Measurements from ENCODE around the gene MRPS27.

MRPS27 gene

DNA sequence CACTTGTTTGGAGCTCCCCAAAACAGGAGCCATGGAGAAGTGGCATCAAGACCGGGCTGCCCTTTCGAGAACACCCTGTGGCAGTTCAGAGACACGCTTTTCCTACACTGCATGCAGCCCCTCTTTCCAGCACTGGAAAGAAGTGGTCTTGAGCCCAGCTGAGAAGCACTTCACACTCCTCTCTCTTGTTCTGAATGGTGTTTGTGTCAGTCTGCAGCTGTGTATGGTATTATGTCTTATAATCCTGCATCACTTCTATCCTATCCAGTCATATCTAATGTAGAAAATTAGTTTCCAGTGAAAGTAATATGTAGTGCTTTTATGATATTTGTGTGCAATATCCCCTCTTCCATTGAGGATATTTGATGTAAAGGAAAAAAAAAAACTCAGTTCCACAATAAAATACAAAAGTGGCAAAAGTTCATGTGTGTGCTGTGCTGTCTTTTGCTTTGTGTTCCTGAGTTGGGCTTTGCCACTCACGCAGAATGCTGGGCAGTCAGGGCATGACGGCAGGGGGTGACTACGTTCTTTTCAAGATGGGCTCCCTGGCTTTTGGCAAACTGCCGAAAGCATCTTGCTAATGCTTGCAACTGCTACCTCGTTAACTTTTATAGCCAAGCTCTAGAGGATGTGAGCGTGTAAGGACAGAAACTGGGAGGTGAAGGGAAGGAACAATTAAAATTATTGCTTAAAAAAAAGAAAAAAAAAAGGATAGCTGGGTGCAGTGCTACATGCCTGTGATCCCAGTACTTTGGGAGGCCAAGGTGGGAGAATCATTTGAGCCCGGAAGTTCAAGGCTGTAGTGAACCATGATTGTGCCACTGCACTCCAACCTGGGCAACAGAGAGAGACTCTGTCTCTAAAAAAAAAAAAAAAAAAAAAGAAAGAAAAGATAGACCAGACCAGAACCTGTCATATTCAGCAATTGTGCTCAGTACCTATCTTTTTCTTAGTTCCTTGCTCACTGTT is 110.6 kb downstream of the MRPS27 start:
- in situ Hi-C loops (cut with HindIII; ENCODE audit: low sequenced_read_pairs): no loop called here

DNA sequence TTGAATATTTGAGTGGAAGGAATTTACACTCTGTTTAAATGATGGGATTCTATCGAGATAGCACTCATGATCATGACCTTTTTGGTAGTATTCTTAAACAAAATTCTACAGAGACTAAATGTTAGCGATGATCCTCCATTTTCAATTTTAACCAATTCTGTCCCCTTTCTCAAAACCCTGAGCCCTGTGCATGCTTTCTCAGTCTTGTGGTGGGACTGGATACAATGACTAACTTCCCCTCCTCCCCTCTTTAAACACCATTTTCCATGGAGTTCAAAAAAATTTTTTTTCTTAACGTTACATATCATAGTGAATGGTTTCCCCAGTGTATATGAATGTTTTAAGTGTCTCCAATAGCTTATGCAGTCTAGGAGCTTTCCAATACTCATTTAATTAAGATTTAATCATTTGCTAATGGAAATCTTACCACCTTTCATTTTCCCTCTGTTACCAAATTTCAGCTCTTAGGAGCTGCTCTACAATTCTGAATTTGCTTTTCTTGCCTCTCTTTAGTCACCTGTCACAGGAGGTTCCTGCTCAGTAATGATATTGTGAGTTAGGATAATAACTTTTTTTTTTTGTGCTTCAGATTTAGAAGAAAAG is 111.6 kb downstream of the MRPS27 start:
- in situ Hi-C loops (cut with HindIII; ENCODE audit: low sequenced_read_pairs): no loop called here

GRCh38 chr5:72206994-72207393 is 113.0 kb downstream of the MRPS27 start:
- in situ Hi-C loops (cut with HindIII; ENCODE audit: low sequenced_read_pairs): no loop called here

DNA sequence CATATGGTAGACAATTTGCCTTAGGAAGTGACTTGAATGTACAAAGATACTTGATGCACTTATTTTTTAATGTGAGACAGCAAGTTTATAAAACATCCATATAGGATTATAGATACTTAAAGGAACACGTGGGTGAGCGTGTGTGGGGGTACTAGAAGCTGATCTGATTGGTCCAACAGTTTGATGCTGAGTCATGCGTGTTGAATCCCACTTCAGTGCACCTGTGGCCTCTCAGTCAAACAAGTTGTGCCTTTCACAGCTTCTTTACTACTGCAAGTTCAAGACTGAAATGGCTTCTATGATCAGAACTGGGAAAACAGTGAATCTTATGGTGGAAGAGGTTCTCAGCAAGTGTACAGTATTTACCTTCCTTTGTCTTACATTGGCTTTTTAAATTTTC is 113.9 kb downstream of the MRPS27 start:
- in situ Hi-C loops (cut with HindIII; ENCODE audit: low sequenced_read_pairs): no loop called here

DNA sequence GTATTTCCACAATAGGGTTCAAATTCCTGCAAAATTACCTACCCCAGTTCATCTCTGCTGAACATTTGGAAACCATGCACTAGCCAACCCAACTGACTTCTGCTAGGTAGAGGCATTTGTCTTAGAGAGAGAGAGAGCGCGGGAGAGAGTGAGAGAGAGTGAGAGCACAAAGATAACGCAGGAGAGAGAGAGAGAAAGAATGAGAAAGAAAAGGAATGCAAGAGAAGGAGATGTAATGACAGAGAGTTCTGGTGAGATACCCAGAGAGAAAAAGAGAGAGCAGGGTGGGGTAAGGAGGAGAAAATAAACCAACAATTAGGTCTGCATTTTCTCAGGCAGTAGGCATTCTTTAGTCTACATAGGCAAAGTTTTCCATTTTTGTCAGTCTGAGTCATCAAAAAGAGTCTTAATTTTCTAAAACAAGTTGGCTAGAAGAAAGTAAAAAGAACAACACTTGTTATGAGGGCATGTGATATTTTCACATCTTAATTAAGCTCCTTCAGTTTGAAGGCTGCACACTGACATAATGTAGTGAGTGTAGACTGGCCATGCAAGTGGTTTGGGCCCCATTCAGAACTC is 114.5 kb downstream of the MRPS27 start:
- in situ Hi-C loops (cut with HindIII; ENCODE audit: low sequenced_read_pairs): no loop called here

GRCh38 chr5:72204946-72205345 is 115.1 kb downstream of the MRPS27 start:
- in situ Hi-C loops (cut with HindIII; ENCODE audit: low sequenced_read_pairs): no loop called here

- in situ Hi-C loops (cut with HindIII; ENCODE audit: low sequenced_read_pairs): no loop called here
Measured at GRCh38 chr5:72203251-72203845, 116.7 kb downstream of the MRPS27 start.

GRCh38 chr5:72202331-72202825 is 117.7 kb downstream of the MRPS27 start:
- in situ Hi-C loops (cut with HindIII; ENCODE audit: low sequenced_read_pairs): no loop called here

- in situ Hi-C loops (cut with HindIII; ENCODE audit: low sequenced_read_pairs): no loop called here
Measured at GRCh38 chr5:72199681-72200080, 120.4 kb downstream of the MRPS27 start.

- in situ Hi-C loops (cut with HindIII; ENCODE audit: low sequenced_read_pairs): no loop called here
Measured at GRCh38 chr5:72197393-72197792, 122.6 kb downstream of the MRPS27 start.

- in situ Hi-C loops (cut with HindIII; ENCODE audit: low sequenced_read_pairs): no loop called here
Measured at GRCh38 chr5:72195581-72195980, 124.5 kb downstream of the MRPS27 start.

- in situ Hi-C loops (cut with HindIII; ENCODE audit: low sequenced_read_pairs): no loop called here
Measured at GRCh38 chr5:72194846-72195245, 125.2 kb downstream of the MRPS27 start.

DNA sequence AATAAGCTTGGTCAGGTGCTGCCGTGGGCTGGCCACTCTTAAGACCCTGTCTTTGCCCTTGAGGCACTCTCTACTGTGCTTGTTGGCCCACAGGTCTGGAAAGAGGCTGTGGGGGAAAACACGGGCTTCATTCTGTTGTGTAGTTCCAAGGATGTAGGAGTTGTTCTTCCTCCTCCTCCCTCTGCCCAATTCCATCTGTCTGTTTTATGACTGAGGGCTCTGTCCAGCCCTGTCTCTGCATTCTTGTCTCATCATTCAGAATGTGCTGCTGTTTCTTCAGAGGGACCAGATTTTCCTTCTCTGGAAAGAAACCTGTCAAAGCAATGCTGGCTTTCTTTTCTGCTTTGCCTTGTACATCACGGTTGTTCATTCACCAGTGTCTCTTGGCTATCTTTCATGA is 128.6 kb downstream of the MRPS27 start:
- in situ Hi-C loops (cut with HindIII; ENCODE audit: low sequenced_read_pairs): no loop called here

GRCh38 chr5:72189146-72189545 is 130.9 kb downstream of the MRPS27 start:
- in situ Hi-C loops (cut with HindIII; ENCODE audit: low sequenced_read_pairs): no loop called here

GRCh38 chr5:72188166-72188565 is 131.9 kb downstream of the MRPS27 start:
- in situ Hi-C loops (cut with HindIII; ENCODE audit: low sequenced_read_pairs): no loop called here

GRCh38 chr5:72187388-72188075 is 132.5 kb downstream of the MRPS27 start:
- in situ Hi-C loops (cut with HindIII; ENCODE audit: low sequenced_read_pairs): no loop called here

GRCh38 chr5:72185496-72186329 is 134.3 kb downstream of the MRPS27 start:
- in situ Hi-C loops (cut with HindIII; ENCODE audit: low sequenced_read_pairs): no loop called here

GRCh38 chr5:72184408-72184807 is 135.6 kb downstream of the MRPS27 start:
- in situ Hi-C loops (cut with HindIII; ENCODE audit: low sequenced_read_pairs): no loop called here

DNA sequence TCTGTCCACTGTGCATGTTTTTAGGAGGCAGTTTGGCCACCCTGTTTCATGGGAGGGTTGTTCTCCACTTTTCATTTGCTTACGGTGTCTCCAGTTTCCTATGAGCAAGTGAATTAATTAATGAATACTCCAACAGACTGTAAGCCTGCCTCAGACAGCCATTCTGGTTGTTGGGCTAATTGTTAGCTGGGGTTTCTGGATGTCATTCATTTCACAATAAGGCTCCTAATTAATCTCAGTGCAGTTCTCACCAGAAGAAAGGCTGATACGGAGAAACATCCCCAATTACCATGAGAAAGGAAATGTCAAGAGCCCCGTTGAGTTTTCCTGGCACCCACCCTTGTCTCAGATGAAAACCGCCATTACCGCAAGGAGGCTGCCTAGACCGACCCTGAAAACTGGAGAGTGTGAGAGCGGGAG is 136.9 kb downstream of the MRPS27 start:
- in situ Hi-C loops (cut with HindIII; ENCODE audit: low sequenced_read_pairs): no loop called here

DNA sequence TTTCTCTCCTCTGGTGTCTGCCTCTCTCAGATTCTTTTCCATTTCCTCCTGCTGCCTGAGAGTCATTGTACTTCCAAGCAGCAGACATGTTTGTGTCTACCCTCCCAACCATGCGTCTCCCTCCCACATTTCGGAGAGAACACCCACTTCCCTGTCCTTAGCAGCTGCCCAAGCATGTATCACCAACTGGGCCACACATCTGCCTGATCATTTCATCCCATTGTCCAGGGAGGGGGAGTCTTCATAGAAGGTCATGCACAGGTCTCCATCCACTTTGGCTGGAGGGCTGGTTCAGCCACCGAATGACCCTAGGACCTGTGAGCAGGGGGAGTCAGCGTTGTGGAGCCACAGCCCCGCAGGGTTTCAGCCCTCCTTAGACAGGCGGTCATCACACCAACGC is 137.4 kb downstream of the MRPS27 start:
- in situ Hi-C loops (cut with HindIII; ENCODE audit: low sequenced_read_pairs): no loop called here

Measured in endothelial cell of hepatic sinusoid (primary cell).